GM10847 (cell line): Measurements from ENCODE around the gene PIP4K2C.

ENCODE experiments used
- POLR2A ChIP-seq: IDR thresholded peaks from 2 replicates; pipeline ENCODE4 v1.6.1; 2011; ENCODE audit not compliant: insufficient read length; ENCODE audit errors: extremely low read depth

PIP4K2C gene

GRCh38 chr12:57611108-57611826, 20.3 kb downstream of the PIP4K2C start, which contains the start of gene ARHGEF25:
Gene ARHGEF25 (plus strand): TSS chr12:57611435. CDS start chr12:57611895, 460 bp downstream.
- TF ChIP-seq POLR2A = peak; percentile 37

GRCh38 chr12:57611827-57612710, 21.1 kb downstream of the PIP4K2C start:
- no peak for TF ChIP-seq POLR2A

GRCh38 chr12:57612711-57613426, 21.9 kb downstream of the PIP4K2C start:
- TF ChIP-seq POLR2A = no peak

GRCh38 chr12:57613427-57614109, 22.6 kb downstream of the PIP4K2C start:
- TF ChIP-seq POLR2A = no peak

- no peak for TF ChIP-seq POLR2A
These were observed 23.4 kb downstream of the PIP4K2C start for GRCh38 chr12:57614178-57614947.

- TF ChIP-seq POLR2A = no peak
These were observed 24.0 kb downstream of the PIP4K2C start for GRCh38 chr12:57614948-57615500.

GRCh38 chr12:57615637-57616036, 24.6 kb downstream of the PIP4K2C start:
- TF ChIP-seq POLR2A = no peak

GRCh38 chr12:57616383-57617101, 25.6 kb downstream of the PIP4K2C start:
- TF ChIP-seq POLR2A = no peak

GRCh38 chr12:57617942-57618341, 26.9 kb downstream of the PIP4K2C start:
- TF ChIP-seq POLR2A = no peak

- TF ChIP-seq POLR2A = no peak
These were observed 28.0 kb downstream of the PIP4K2C start for GRCh38 chr12:57618966-57619433.

- no peak for TF ChIP-seq POLR2A
These were observed 28.6 kb downstream of the PIP4K2C start for GRCh38 chr12:57619434-57620244.

- TF ChIP-seq POLR2A = no peak
These were observed 29.4 kb downstream of the PIP4K2C start for GRCh38 chr12:57620245-57620935.
